Right atrium auricular region (tissue), 2 donors: ENCODE data around the gene TMEM158. TPM values are rescaled to one million over a fixed set of nuclear protein-coding genes. Genes with fewer than 3 reads are reported as not detected.

Source experiments
- DNase-seq: peaks from one replicate; pipeline ENCODE4 v3.0.0-alpha.2; 2019; ENCODE audit warnings: low spot score
- H3K27ac ChIP-seq, 2 donors: fragments of 200-600 bp; sonication (generic); 1 replicate in 1 of 2; 2 replicates in 1 of 2; pipeline ENCODE4 v1.5.1; 2016 to 2019
- H3K27me3 ChIP-seq, 2 donors: fragments of 200-600 bp; sonication (generic); one replicate each; pipeline versions ENCODE4 v1.5.1 to v1.6.0; 2017 to 2019
- H3K36me3 ChIP-seq: fragments of 200-600 bp; sonication (generic); one replicate; pipeline ENCODE4 v1.5.1; 2016
- H3K4me1 ChIP-seq, 2 donors: fragments of 200-600 bp; sonication (generic); one replicate each; pipeline versions ENCODE4 v1.5.1 to v1.6.0; 2017 to 2019
- H3K4me3 ChIP-seq, 2 donors: fragments of 200-600 bp; sonication (generic); 1 replicate in 1 of 2; 2 replicates in 1 of 2; pipeline ENCODE4 v1.5.1; 2017 to 2019; ENCODE audit warnings: mild to moderate bottlenecking in 1 of 2, moderate library complexity in 1 of 2
- H3K9me3 ChIP-seq, 2 donors: fragments of 200-600 bp; sonication (generic); one replicate each; pipeline ENCODE4 v1.5.1; 2019
- total RNA-seq, 2 donors: library from RNA; depleted of rRNA; stranded (reverse); fragments of >200 nt; gene quantifications; one replicate each; pipeline ENCODE4 v1.1.0, GENCODE V29; 2016
- TF ChIP-seq, protein P1 (sequence below), 2 donors: fragments of 200-600 bp; sonication (generic); IDR thresholded peaks; one replicate each; pipeline ENCODE4 v1.5.1; 2019; ENCODE audit warnings: antibody characterized with exemption in 2 of 2

TMEM158 gene
- total RNA-seq, 2 donors from 2014 or later = not detected

DNA sequence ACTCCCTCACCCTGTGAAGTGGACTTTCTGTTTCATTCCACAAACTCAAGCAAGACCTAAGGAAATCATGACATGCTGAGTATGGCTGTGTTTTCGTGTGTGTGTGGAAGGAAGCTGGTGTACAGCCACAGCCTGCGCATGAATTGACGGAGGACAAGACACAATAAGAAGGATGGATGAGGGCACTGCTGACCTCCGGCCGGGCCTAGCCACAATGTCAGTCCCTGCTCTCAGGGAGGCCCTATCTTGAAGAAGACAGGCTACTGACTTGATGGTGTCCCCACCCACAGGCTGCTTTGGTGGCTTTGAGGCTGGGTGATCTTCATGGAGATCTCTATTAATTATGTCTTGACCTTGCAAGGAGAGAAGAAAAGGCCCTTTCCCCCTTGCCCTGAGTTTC lies 40.6 kb downstream of the TMEM158 start:
- TF ChIP-seq, protein P1, sequence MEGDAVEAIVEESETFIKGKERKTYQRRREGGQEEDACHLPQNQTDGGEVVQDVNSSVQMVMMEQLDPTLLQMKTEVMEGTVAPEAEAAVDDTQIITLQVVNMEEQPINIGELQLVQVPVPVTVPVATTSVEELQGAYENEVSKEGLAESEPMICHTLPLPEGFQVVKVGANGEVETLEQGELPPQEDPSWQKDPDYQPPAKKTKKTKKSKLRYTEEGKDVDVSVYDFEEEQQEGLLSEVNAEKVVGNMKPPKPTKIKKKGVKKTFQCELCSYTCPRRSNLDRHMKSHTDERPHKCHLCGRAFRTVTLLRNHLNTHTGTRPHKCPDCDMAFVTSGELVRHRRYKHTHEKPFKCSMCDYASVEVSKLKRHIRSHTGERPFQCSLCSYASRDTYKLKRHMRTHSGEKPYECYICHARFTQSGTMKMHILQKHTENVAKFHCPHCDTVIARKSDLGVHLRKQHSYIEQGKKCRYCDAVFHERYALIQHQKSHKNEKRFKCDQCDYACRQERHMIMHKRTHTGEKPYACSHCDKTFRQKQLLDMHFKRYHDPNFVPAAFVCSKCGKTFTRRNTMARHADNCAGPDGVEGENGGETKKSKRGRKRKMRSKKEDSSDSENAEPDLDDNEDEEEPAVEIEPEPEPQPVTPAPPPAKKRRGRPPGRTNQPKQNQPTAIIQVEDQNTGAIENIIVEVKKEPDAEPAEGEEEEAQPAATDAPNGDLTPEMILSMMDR (IDR thresholded peaks at IDR 0.05) = no peak
- Histone ChIP-seq H3K36me3 (no peaks in the 10 kb centered on the region), H3K9me3 (no peaks in the 10 kb centered on the region), H3K27me3 (no peaks in the 10 kb centered on the region), H3K27ac (no peak overlapping the region), H3K4me3 (no peak overlapping the region), H3K4me1 (no peaks in the 10 kb centered on the region)
- no peak for DNase-seq

DNA sequence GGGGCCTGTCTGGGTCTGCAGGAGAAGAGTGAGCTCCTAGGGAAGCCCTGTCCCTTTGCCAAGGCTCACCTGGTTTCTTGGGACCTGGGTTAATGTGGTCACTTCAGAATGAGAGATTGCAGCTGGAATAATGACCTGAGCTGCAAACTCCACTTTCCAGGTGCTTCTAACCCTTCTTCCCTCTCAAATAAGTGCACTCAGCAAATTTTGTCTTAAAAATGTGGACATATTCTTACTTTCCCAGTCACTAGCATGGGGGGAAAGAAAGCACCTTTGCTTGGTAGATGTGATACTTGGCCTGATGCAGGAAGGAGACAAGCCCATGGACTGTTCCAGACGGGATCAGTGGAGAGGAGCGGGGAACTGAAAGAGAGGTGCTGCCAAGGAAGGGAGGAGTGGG lies 41.0 kb downstream of the TMEM158 start:
- Histone ChIP-seq H3K4me1 (no peaks in the 10 kb centered on the region), H3K27ac (no peak overlapping the region), H3K4me3 (no peak overlapping the region), H3K36me3 (no peaks in the 10 kb centered on the region), H3K27me3 (no peaks in the 10 kb centered on the region), H3K9me3 (no peaks in the 10 kb centered on the region)
- TF ChIP-seq, protein P1 (IDR thresholded peaks at IDR 0.05) = no peak
- DNase-seq = no peak

DNA sequence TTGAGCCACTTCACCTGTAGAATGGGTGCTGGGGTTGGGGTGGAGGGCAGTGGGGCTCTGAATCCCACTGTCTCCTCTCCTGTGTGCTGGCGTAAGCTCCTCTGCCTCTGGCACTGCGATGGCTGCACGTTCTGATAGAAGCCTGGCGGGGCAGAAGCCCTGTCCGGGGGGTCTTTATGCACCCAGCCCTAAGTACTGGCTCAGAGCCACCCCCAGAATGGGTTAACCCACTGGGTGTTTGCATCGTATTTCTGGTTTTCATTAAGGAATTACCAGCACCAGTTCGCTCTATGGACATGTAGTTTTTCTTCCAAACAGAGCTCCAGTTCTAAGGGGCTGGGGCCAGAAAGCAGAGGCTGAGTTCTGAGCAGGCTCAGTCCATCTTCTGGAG lies 42.2 kb downstream of the TMEM158 start:
- H3K36me3 ChIP-seq = no peaks in the 10 kb centered on the region
- no peaks in the 10 kb centered on the region for H3K9me3 ChIP-seq
- H3K4me3 ChIP-seq = no peak overlapping the region
- no peak overlapping the region for H3K27ac ChIP-seq
- DNase-seq = no peak
- TF ChIP-seq, protein P1 (IDR thresholded peaks at IDR 0.05) = no peak
- H3K4me1 ChIP-seq = no peaks in the 10 kb centered on the region
- H3K27me3 ChIP-seq = no peaks in the 10 kb centered on the region

GRCh38 chr3:45182915-45183871 lies 42.9 kb downstream of the TMEM158 start:
- H3K27me3 ChIP-seq = no peaks in the 10 kb centered on the region
- no peaks in the 10 kb centered on the region for H3K4me1 ChIP-seq
- TF ChIP-seq, protein P1 (IDR thresholded peaks at IDR 0.05) = no peak
- no peaks in the 10 kb centered on the region for H3K9me3 ChIP-seq
- no peak overlapping the region for H3K27ac ChIP-seq
- no peak overlapping the region for H3K4me3 ChIP-seq
- no peak for DNase-seq
- H3K36me3 ChIP-seq = no peaks in the 10 kb centered on the region

DNA sequence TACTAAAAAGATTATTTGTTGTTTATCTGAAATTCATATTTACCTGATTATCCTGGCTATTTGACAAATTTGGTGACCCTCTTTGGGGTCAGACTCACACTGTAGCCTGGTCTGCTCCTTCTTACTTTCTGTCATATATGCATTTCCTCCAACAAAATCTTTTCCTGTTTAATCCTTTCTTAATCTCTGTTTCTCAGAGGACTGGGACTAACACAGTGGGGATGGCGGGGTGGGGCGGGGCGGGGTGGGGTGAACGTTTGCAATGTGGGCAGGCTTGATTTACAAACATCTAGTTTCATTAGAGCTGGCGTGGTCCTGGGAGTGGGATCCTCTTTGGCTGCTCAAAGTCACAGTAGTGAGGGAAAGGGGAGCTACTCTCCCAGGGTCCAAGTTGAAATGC lies 44.6 kb downstream of the TMEM158 start:
- Histone ChIP-seq H3K4me1 (no peaks in the 10 kb centered on the region), H3K9me3 (no peaks in the 10 kb centered on the region), H3K27ac (no peak overlapping the region), H3K4me3 (no peak overlapping the region), H3K27me3 (no peaks in the 10 kb centered on the region), H3K36me3 (no peaks in the 10 kb centered on the region)
- DNase-seq = no peak
- TF ChIP-seq, protein P1 (IDR thresholded peaks at IDR 0.05) = no peak
